ENCODE results near the gene SMIM24. TPM values are rescaled to one million over a fixed set of nuclear protein-coding genes. Genes with fewer than 3 reads are reported as not detected.
A peak's percentile ranks its signal among the peaks of the same experiment; 100 is the strongest.

The SMIM24 gene
- total and polyA plus RNA-seq, 4 donors, result 0.10 to 0.22 (median 0.15) TPM; not detected in 1

DNA sequence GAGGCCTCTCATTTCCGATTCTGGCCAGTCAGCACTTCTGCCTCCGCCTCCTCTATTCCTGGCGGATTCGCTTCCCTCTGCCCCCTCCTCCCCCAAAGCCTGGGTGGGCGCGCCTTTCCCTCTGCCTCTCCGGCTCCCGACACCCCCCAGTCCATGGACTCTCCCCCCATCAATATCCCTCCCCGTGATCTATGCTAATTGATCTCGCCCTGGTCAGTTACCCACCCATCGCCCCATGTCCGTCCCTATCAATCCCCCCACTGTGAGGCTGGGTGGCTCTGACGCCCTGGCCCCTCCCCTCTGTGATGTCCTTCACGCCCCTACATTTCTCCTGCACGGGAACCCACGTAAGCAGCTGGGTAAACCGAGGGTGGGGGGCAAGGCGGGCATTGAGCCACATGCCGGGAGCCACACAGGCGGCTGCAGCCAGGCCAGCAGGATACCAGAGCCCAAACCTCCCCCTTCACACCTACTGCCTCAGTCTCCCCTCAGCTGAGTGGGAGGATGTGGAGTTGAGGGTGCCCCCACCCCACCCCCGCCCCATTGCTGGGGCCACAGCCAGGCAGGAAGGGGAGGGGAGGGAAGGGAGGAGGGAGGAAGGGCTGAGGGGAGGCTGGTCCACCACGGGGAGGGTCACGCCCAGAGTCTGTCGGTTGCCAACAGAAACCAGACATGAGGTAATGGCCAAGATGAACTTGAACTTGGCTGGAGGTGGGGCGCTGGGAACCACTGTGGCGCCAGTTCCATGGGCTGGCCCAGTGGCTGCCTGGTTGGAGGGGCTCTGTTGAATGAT, 21.0 kb downstream of the SMIM24 start:
- peak; percentile 95 to 98 (median 97) for DNase-seq
- H3K4me1 ChIP-seq (ENCODE audit: control insufficient read depth in 5 of 5, insufficient read depth in 5 of 5, low read length in 5 of 5), result peaks cover 0 to 46% (median 9%) of the 10 kb centered on the region in 5 donors
- no peak overlapping the region for H3K4me3 ChIP-seq
- ATAC-seq (ENCODE audit: insufficient read depth, low FRiP score), result peak; percentile 80
- TF ChIP-seq, protein P1, sequence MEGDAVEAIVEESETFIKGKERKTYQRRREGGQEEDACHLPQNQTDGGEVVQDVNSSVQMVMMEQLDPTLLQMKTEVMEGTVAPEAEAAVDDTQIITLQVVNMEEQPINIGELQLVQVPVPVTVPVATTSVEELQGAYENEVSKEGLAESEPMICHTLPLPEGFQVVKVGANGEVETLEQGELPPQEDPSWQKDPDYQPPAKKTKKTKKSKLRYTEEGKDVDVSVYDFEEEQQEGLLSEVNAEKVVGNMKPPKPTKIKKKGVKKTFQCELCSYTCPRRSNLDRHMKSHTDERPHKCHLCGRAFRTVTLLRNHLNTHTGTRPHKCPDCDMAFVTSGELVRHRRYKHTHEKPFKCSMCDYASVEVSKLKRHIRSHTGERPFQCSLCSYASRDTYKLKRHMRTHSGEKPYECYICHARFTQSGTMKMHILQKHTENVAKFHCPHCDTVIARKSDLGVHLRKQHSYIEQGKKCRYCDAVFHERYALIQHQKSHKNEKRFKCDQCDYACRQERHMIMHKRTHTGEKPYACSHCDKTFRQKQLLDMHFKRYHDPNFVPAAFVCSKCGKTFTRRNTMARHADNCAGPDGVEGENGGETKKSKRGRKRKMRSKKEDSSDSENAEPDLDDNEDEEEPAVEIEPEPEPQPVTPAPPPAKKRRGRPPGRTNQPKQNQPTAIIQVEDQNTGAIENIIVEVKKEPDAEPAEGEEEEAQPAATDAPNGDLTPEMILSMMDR (IDR thresholded peaks at IDR 0.05; ENCODE audit: control extremely low read depth, extremely low read depth), result no peak
- H3K36me3 ChIP-seq (ENCODE audit: control insufficient read depth in 4 of 4, insufficient read depth in 4 of 4, low read length in 4 of 4), result peaks cover 11 to 57% (median 16%) of the 10 kb centered on the region in 4 donors
- H3K27ac ChIP-seq (ENCODE audit: low read depth in 1 of 2, low read length in 1 of 2), result peak overlapping the region; percentile 68 to 89
- H3K9ac ChIP-seq (ENCODE audit: insufficient read depth in 1 of 2, low read length in 2 of 2), result peak overlapping the region in 1 of 2 donors; percentile 77
- H3K27me3 ChIP-seq (ENCODE audit: control insufficient read depth in 3 of 3, insufficient read depth in 3 of 3, low read length in 2 of 3), result no peaks in the 10 kb centered on the region
- H3K9me3 ChIP-seq (ENCODE audit: control insufficient read depth in 4 of 4, insufficient read depth in 3 of 4, low read length in 3 of 4), result no peaks in the 10 kb centered on the region
- 44 to 47% methylated on average over 25 to 26 of the region's 26 CpGs for whole genome bisulfite sequencing, 2 donors

DNA sequence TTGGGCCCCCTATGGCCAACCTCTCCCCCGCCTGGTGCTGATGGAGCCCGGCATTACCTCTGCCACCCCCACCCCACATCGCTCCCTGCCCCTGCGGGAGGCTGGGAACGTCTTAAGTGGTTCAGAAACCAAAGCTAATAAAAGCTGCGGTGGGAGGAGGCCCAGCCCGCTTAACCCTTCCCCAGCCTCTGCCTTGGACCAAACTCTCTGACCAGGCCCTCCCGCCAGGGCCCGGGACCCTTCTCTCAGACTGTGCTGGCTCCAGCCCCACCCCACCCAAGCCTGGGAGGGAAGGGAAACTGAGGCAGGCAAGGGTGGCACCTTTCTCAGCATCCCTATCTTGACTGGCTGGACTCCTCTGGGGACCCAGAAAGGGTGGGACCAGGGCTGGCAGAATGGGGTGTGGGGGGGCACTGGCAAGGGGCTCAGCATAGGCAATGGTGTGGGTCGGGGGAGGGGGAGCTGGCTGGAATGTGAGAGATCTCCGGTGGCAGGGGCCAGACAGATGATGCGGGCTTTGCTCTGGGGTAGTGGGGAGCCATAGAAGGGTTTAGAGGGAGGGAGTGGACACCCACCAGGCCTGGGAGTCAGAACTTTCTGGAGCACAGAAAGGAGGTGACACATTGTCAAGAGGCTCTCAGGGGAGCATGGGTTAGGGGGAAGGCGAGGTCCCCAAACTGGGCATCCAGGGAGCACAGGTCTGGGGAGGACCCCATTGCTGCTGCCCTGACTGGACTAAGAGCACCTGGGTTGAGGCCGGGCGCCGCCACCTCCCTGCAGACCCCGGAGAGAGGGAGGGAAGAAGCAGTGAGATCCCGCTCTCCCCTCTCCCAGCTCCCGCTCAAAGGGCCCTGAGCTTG, 21.9 kb downstream of the SMIM24 start:
- H3K27me3 ChIP-seq (ENCODE audit: control insufficient read depth in 3 of 3, insufficient read depth in 3 of 3, low read length in 2 of 3), result no peaks in the 10 kb centered on the region
- peak overlapping the region; percentile 68 to 89 for H3K27ac ChIP-seq (ENCODE audit: low read depth in 1 of 2, low read length in 1 of 2)
- no peak overlapping the region for H3K4me3 ChIP-seq
- no peaks in the 10 kb centered on the region for H3K9me3 ChIP-seq (ENCODE audit: control insufficient read depth in 4 of 4, insufficient read depth in 3 of 4, low read length in 3 of 4)
- ATAC-seq (ENCODE audit: insufficient read depth, low FRiP score) (no peak), DNase-seq (peak; percentile 64 to 65 (median 65))
- H3K4me1 ChIP-seq (ENCODE audit: control insufficient read depth in 5 of 5, insufficient read depth in 5 of 5, low read length in 5 of 5), result peaks cover 0 to 43% (median 9%) of the 10 kb centered on the region in 5 donors
- 57 to 69% methylated on average over 18 to 19 of the region's 19 CpGs for WGBS, 2 donors
- H3K9ac ChIP-seq (ENCODE audit: insufficient read depth in 1 of 2, low read length in 2 of 2), result peak overlapping the region in 1 of 2 donors; percentile 77
- TF ChIP-seq, protein P1 (IDR thresholded peaks at IDR 0.05; ENCODE audit: control extremely low read depth, extremely low read depth), result no peak
- H3K36me3 ChIP-seq (ENCODE audit: control insufficient read depth in 4 of 4, insufficient read depth in 4 of 4, low read length in 4 of 4), result peaks cover 11 to 57% (median 18%) of the 10 kb centered on the region in 4 donors

DNA sequence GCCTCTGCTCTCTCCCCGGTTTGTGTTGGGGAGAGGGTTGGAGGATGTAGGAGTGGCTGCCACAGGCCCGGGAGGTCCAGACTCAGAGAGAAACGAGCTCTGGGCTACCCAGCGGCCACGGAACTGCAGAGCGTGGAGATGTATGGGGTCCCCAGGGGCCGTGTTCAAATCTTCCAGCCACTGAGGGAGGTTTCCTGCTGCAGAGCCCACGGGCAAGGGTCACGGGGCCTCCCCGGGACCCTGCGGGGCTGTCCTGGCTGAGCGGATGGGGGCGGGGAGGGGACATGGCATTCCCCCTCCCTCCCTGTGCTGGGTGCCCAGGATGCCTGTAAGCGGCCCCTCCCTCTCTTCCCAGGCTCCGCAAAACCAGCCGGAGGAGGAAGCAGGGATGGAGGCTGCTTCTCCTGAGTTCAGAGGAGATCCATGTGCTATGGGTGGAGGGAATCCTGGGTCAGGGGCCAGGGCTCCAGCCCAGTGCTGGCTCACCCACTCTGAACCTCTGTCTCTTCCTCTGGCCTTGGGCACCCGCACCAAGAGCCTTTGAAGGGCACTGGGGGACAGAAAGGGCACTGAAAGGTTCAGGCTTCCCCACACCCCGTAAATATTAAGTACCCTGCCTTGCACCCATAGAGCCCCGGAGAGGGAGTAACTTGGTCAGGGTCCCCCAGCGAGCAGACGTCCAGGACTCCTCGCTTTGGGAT, 22.6 kb downstream of the SMIM24 start:
- H3K36me3 ChIP-seq (ENCODE audit: control insufficient read depth in 4 of 4, insufficient read depth in 4 of 4, low read length in 4 of 4), result peaks cover 14 to 56% (median 18%) of the 10 kb centered on the region in 4 donors
- peaks cover 0 to 2% (median 0%) of the 10 kb centered on the region in 4 donors for H3K9me3 ChIP-seq (ENCODE audit: control insufficient read depth in 4 of 4, insufficient read depth in 3 of 4, low read length in 3 of 4)
- H3K4me1 ChIP-seq (ENCODE audit: control insufficient read depth in 5 of 5, insufficient read depth in 5 of 5, low read length in 5 of 5), result peaks cover 0 to 38% (median 9%) of the 10 kb centered on the region in 5 donors
- ATAC-seq (ENCODE audit: insufficient read depth, low FRiP score) (no peak), DNase-seq (peak in 2 of 3 donors; percentile 43 to 47)
- no peak overlapping the region for H3K9ac ChIP-seq (ENCODE audit: insufficient read depth in 1 of 2, low read length in 2 of 2)
- TF ChIP-seq, protein P1 (IDR thresholded peaks at IDR 0.05; ENCODE audit: control extremely low read depth, extremely low read depth), result no peak
- H3K27ac ChIP-seq (ENCODE audit: low read depth in 1 of 2, low read length in 1 of 2), result peak overlapping the region; percentile 68 to 89
- 58 to 66% methylated on average over 20 to 22 of the region's 22 CpGs for WGBS, 2 donors
- no peak overlapping the region for H3K4me3 ChIP-seq
- no peaks in the 10 kb centered on the region for H3K27me3 ChIP-seq (ENCODE audit: control insufficient read depth in 3 of 3, insufficient read depth in 3 of 3, low read length in 2 of 3)

Measured in lung (tissue), 12 donors.